GM18951 (cell line): ENCODE results near the gene ASIC1.

ENCODE experiments used
- POLR2A ChIP-seq: IDR thresholded peaks from 4 replicates; pipeline ENCODE4 v1.6.1; 2011; ENCODE audit warnings: mild to moderate bottlenecking; ENCODE audit not compliant: insufficient read length, insufficient read depth; ENCODE audit errors: extremely low read depth
- in situ Hi-C: fragments of 300-500 bp; cut with MboI; formaldehyde crosslinking; loops from one replicate; pipeline ENCODE4 v1.12.0; 2022; ENCODE audit warnings: low sequenced_read_pairs, mixed read lengths, inconsistent platforms; ENCODE audit not compliant: unreplicated experiment

Gene ASIC1

GRCh38 chr12:50104417-50105366 lies 47.3 kb downstream of the ASIC1 start:
- no peak for TF ChIP-seq POLR2A
- in situ Hi-C loops: no loop called here

DNA sequence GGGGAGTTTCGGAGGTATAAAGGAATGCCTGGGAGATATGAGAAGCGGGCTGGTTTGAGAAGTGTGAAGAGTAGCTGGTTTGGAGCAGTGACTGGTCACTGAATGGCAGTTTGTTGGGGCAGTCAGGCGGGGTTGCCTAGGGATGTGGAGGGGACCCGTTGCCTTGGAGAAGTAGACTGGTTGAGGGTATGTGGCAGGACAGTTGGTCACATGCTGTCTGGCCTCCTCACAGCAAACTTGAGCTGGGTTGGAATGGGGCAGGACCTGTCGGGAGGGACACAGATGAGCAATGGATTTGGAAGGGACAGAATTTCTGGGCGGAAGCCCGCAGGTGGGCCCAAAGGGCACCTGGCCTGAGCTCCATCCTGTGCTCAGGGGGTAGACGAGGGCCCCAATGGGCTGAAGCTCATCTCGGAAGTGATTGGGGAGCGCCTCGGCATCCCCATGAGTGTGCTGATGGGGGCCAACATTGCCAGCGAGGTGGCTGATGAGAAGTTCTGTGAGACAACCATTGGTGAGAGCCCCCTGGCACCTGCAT lies 48.6 kb downstream of the ASIC1 start:
- TF ChIP-seq POLR2A: no peak
- in situ Hi-C loops: no loop called here

- no peak for TF ChIP-seq POLR2A
- in situ Hi-C loops: no loop called here
Measured at GRCh38 chr12:50106907-50107306, 49.5 kb downstream of the ASIC1 start.

- no peak for TF ChIP-seq POLR2A
- in situ Hi-C loops: no loop called here
Measured at GRCh38 chr12:50107416-50108268, 50.2 kb downstream of the ASIC1 start.

GRCh38 chr12:50109319-50109718 lies 51.9 kb downstream of the ASIC1 start:
- in situ Hi-C loops: no loop called here
- TF ChIP-seq POLR2A: no peak

- TF ChIP-seq POLR2A: peak; percentile 28
Measured at GRCh38 chr12:50110127-50110761, 52.8 kb downstream of the ASIC1 start.

DNA sequence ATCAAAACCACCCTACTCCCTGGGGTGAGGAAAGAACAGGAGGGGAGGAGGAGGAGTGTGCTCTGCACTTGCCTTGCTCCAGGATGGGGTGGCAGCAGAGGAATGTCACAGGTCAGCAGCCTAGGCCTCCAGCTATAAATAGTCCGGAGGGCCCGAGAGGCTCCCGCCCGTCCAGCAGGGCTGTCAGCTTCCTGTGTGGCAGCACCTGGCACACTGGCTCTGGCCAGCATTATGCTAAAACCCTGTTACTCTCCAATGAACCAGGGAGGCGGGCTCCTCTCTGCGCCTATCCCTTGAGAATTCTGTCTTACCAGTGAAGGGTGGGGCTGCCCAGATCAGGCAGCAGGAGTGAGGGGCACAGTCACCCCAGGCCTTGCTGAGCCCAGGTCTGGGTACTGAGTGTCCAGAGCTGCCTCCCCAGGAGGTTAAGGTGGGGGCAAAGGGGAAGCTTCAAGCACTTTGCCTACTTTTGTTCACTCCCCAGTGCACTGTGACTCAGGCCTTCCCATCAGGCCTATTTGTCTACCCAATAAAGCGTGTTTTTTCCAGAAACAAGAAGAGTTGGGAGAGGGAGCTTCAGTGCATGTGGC lies 53.5 kb downstream of the ASIC1 start:
- in situ Hi-C loops: no loop called here
- TF ChIP-seq POLR2A: no peak

More at GRCh38 chr12:50110127-50110761, 52.8 kb downstream of the ASIC1 start:
- in situ Hi-C loops: no loop called here

DNA sequence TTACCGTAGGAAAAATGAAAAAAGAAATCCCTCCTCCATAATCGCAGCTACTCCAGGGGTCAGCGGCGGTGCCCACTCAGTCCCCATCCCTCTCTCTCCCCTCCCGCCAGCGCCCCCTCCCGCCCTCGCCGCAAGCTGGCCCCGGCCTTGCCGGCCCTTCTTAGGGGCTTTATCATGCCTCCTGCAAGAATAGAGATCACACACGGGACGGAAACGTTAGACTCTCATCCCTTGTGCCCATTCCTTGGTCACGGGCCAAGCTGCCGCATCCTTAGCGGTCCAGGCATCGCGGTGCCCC lies 53.9 kb downstream of the ASIC1 start:
- in situ Hi-C loops: no loop called here
- TF ChIP-seq POLR2A: no peak

GRCh38 chr12:50111693-50112455 lies 54.5 kb downstream of the ASIC1 start, which contains the start of gene COX14:
TSS of gene COX14 (plus strand) at chr12:50112236. CDS start at chr12:50120044, 7,808 bp downstream.
- in situ Hi-C loops: no loop called here
- peak; percentile 90 for TF ChIP-seq POLR2A

DNA sequence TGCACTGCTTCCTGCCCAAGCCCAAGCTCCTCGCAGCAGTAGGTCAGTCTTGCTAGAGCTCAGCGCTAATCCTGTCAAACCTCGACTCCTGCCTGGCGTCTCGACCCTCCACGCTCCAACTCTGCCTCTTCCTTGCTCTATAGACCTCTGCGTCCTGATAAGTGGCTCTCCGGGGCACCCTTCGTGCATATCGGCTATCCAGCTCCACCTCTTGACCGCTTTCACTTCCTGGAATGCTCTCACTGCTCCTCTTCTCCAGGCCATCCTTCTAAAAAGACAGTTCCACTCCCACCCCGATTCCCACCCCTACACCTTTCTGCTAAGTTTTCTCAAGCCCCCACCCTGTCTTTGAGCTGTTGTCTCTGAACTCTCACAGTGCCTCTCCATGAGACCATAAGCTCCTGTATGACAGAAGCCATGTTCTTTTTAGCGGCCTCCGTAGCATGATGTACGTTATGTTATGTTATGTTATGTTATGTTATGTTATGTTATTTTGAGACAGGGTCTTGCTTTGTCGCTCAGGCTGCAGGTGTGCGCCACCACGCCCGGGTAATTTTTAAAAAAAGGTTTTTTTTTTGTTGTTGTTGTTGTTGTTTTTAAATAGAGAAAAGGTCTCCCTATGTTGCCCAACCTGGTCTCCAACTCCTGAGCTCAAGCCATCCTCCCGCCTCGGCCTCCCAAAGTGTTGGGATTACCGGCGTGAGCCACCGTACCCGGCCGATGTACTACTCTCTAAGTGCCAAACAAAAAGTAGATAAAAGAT lies 55.2 kb downstream of the ASIC1 start:
- TF ChIP-seq POLR2A: no peak
- in situ Hi-C loops: no loop called here

DNA sequence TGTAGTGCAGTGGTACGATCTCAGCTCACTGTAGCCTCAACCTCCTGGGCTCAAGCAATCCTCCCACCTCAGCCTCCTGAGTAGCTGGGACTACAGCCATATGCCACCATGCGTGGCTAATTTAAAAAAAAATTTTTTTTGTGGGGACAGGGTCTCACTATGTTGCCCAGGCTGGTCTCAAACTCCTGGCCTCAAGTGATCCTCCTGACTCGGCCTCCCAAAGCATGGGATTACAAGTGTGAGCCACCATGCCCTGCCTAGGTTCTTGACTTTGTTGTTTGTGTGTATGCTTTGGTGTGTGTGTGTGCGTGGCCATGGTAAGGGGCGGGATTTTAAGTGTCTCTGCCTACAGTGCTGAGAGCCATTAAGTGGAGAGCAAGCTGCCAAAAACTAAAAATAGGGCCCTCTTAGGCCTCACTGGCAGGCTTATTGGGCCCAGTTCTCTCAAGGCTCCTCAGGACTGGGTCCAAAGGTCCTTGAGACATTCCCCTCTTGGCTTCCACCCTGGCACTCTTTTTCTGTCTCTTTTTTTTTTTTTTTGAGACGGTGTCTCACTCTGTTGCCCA lies 59.7 kb downstream of the ASIC1 start:
- in situ Hi-C loops: no loop called here
- no peak for TF ChIP-seq POLR2A
